A549 (cell line): ENCODE results near the gene BRD1.

ENCODE experiments used
- BHLHE40 ChIP-seq: IDR thresholded peaks from 2 replicates; pipeline ENCODE4 v1.6.1; 2012; ENCODE audit warnings: low read depth, low read length, inconsistent platforms
- CBX2 ChIP-seq: fragments of 200-600 bp; sonication (generic); IDR thresholded peaks from 2 replicates; pipeline ENCODE4 v1.6.1; 2016; ENCODE audit warnings: low read depth, mild to moderate bottlenecking, borderline replicate concordance
- CTCF ChIP-seq: fragments of >200 bp; sonication (Bioruptor Twin); formaldehyde crosslinking; IDR thresholded peaks from 3 replicates; pipeline ENCODE4 v1.5.1; 2016
- EP300 ChIP-seq, 2 experiments: fragments of >200 bp; sonication (Bioruptor Twin); formaldehyde crosslinking; IDR thresholded peaks; 2 replicates in 1 of 2; 3 replicates in 1 of 2; pipeline ENCODE4 v1.6.1; 2016 to 2017
- HDAC2 ChIP-seq: fragments of 200-600 bp; sonication (generic); IDR thresholded peaks from 2 replicates; pipeline ENCODE4 v1.6.1; 2016
- NFE2L2 ChIP-seq: fragments of 150-350 bp; conservative IDR thresholded peaks from 2 replicates; pipeline ENCODE4 v1.6.1; 2014; ENCODE audit warnings: low read length
- PBX3 ChIP-seq: IDR thresholded peaks from 2 replicates; pipeline ENCODE4 v1.6.1; 2012
- RFX5 ChIP-seq: fragments of 450-650 bp; IDR thresholded peaks from 2 replicates; pipeline ENCODE4 v1.7.1; 2014; ENCODE audit warnings: antibody characterized with exemption, mild to moderate bottlenecking, moderate library complexity
- USF2 ChIP-seq: fragments of 450-650 bp; IDR thresholded peaks from 2 replicates; pipeline ENCODE4 v1.6.1; 2014; ENCODE audit warnings: antibody characterized with exemption

- TF ChIP-seq USF2 (no peak), BHLHE40 (no peak), CTCF (no peak), NFE2L2 (no peak), EP300 (IDR thresholded peaks at IDR 0.05) (no peak), CBX2 (no peak), HDAC2 (no peak), RFX5 (no peak), PBX3 (no peak)
Observed at GRCh38 chr22:49734882-49735281, 92.8 kb downstream of the BRD1 start.
